CD4-positive, alpha-beta T cell (primary cell): ENCODE data around the gene HOXD8. TPM values are rescaled to one million over a fixed set of nuclear protein-coding genes. Genes with fewer than 3 reads are reported as not detected.

ENCODE experiments used
- ATAC-seq: fragments of 200-7000 bp; cut with Tn5 transposase; one replicate; pipeline ENCODE4 v1.10.0; 2022; ENCODE audit warnings: mild to moderate bottlenecking; ENCODE audit not compliant: poor library complexity
- CTCF ChIA-PET: fragments of 350-600 bp; sonication (Branson Sonifier 250); formaldehyde crosslinking; loops from one replicate; lab custom pipeline; 2021; ENCODE audit warnings: antibody characterized with exemption, inconsistent platforms; lab: Charles Lee
- POLR2A ChIA-PET: fragments of 350-600 bp; sonication (Branson Sonifier 250); formaldehyde crosslinking; loops from one replicate; lab custom pipeline; 2021; ENCODE audit warnings: antibody characterized with exemption, inconsistent platforms; lab: Charles Lee
- DNase-seq, 14 experiments: peaks; one replicate each; pipeline ENCODE4 v3.0.0-alpha.2; 2013 to 2020; ENCODE audit warnings: mixed read lengths in 2 of 14
- H3K27ac ChIP-seq, 2 donors: one replicate each; pipeline versions ENCODE4 v1.5.1 to v1.7.0; 2013; ENCODE audit warnings: low read length in 2 of 2, low read depth in 1 of 2, mild to moderate bottlenecking in 1 of 2
- H3K27me3 ChIP-seq, 2 experiments: 1 replicate in 1 of 2; 2 replicates in 1 of 2; pipeline versions ENCODE4 v1.6.1 to v1.7.0; 2013; ENCODE audit warnings: low read length in 2 of 2, control low read depth in 1 of 2, mild to moderate bottlenecking in 1 of 2, moderate library complexity in 1 of 2; ENCODE audit not compliant: insufficient read depth in 2 of 2, control insufficient read depth in 1 of 2
- H3K36me3 ChIP-seq: one replicate; pipeline ENCODE4 v1.6.1; 2013; ENCODE audit warnings: low read length, control low read depth; ENCODE audit not compliant: insufficient read depth
- H3K4me1 ChIP-seq: one replicate; pipeline ENCODE4 v1.6.1; 2013; ENCODE audit warnings: low read length, control low read depth; ENCODE audit not compliant: insufficient read depth
- H3K4me3 ChIP-seq: one replicate; pipeline ENCODE4 v1.5.1; 2013; ENCODE audit warnings: mild to moderate bottlenecking, low read length, moderate library complexity
- H3K9me3 ChIP-seq, 2 experiments: 1 replicate in 1 of 2; 2 replicates in 1 of 2; pipeline versions ENCODE4 v1.6.1 to v1.7.0; 2013; ENCODE audit warnings: low read length in 2 of 2, mild to moderate bottlenecking in 2 of 2, control low read depth in 1 of 2, moderate library complexity in 1 of 2; ENCODE audit not compliant: control insufficient read depth in 1 of 2, insufficient read depth in 1 of 2
- H3K27ac Mint-ChIP-seq: one replicate; pipeline ENCODE4 v1.8.0; 2020; ENCODE audit warnings: mixed read lengths
- H3K27me3 Mint-ChIP-seq: one replicate; pipeline ENCODE4 v1.8.0; 2021; ENCODE audit warnings: mixed read lengths
- H3K36me3 Mint-ChIP-seq: one replicate; pipeline ENCODE4 v1.8.0; 2021; ENCODE audit warnings: low read depth, mixed read lengths
- H3K4me1 Mint-ChIP-seq: one replicate; pipeline ENCODE4 v1.8.0; 2021; ENCODE audit warnings: low read depth, mixed read lengths
- H3K4me3 Mint-ChIP-seq: one replicate; pipeline ENCODE4 v1.8.0; 2020; ENCODE audit warnings: mild to moderate bottlenecking, mixed read lengths
- H3K9me3 Mint-ChIP-seq: one replicate; pipeline ENCODE4 v1.8.0; 2020; ENCODE audit warnings: mixed read lengths
- intact Hi-C, 2 experiments: fragments of 100-400 bp; cut with DNase I in 1 of 2; cut with micrococcal nuclease in 1 of 2; formaldehyde crosslinking; loops; one replicate each; pipeline versions ENCODE4 v1.15.1 to v1.9.0; 2023 to 2025; cut with DNase I, micrococcal nuclease
- total RNA-seq, 174 experiments: library from RNA in 2 of 174; stranded (reverse) in 2 of 174; gene quantifications; one replicate each; pipeline ENCODE4 v1.2.3 and lab custom pipeline; 2021 to 2026
- TF ChIP-seq, protein P1 (sequence below): fragments of 200-600 bp; IDR thresholded peaks from one replicate; pipeline ENCODE4 v1.8.0; 2022; ENCODE audit warnings: antibody characterized with exemption, mild to moderate bottlenecking

HOXD8 gene
- total RNA-seq, 2 experiments from 2014 or later, result not detected

DNA sequence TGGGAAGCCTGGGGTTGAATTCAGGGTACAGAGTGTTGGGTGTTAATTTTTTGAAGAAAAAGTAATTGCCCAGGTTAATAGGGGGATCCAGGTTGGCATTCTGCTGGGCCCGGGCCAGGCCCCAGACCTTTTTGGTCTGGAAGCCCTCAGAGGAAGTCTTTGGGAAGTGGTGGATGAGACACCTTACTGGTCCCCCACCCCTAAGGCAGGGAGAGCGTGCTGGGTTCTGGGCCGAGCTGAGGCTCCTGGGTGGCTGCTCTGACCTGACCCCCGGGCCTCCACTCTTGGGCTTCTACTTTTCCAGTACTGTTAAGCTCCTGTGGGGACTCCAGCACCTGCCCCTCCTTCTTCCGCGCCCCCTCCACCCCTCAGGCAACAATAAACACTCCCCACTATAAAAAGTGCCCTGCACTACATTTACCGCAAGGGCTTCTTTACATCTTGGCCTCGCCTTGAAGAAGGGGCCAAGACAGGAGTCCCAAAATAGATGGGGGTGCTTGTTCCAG lies 26.8 kb downstream of the HOXD8 start:
- intact Hi-C loops, result no loop called here
- no peak for DNase-seq
- peaks cover 87% of the 10 kb centered on the region for H3K27me3 Mint-ChIP-seq
- TF ChIP-seq, protein P1, sequence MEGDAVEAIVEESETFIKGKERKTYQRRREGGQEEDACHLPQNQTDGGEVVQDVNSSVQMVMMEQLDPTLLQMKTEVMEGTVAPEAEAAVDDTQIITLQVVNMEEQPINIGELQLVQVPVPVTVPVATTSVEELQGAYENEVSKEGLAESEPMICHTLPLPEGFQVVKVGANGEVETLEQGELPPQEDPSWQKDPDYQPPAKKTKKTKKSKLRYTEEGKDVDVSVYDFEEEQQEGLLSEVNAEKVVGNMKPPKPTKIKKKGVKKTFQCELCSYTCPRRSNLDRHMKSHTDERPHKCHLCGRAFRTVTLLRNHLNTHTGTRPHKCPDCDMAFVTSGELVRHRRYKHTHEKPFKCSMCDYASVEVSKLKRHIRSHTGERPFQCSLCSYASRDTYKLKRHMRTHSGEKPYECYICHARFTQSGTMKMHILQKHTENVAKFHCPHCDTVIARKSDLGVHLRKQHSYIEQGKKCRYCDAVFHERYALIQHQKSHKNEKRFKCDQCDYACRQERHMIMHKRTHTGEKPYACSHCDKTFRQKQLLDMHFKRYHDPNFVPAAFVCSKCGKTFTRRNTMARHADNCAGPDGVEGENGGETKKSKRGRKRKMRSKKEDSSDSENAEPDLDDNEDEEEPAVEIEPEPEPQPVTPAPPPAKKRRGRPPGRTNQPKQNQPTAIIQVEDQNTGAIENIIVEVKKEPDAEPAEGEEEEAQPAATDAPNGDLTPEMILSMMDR, result no peak
- ChIA-PET CTCF (interaction anchor here (1.0 kb wide), 1 partner anchor 29 kb away, joined by 3 read pairs; no protein-coding TSS in a partner anchor), POLR2A (no interaction called here)
- H3K27ac Mint-ChIP-seq, result no peak overlapping the region
- peaks cover 16% of the 10 kb centered on the region for H3K4me1 Mint-ChIP-seq
- no peaks in the 10 kb centered on the region for H3K36me3 ChIP-seq
- ATAC-seq, result no peak
- no peaks in the 10 kb centered on the region for H3K9me3 Mint-ChIP-seq
- peaks cover 68 to 96% of the 10 kb centered on the region in 2 experiments for H3K27me3 ChIP-seq
- H3K4me3 Mint-ChIP-seq, result no peak overlapping the region
- H3K36me3 Mint-ChIP-seq, result no peaks in the 10 kb centered on the region
- no peak overlapping the region for H3K27ac ChIP-seq
- H3K4me1 ChIP-seq, result peaks cover 25% of the 10 kb centered on the region
- H3K4me3 ChIP-seq, result no peak overlapping the region
- peaks cover 0 to 53% of the 10 kb centered on the region in 2 experiments for H3K9me3 ChIP-seq

DNA sequence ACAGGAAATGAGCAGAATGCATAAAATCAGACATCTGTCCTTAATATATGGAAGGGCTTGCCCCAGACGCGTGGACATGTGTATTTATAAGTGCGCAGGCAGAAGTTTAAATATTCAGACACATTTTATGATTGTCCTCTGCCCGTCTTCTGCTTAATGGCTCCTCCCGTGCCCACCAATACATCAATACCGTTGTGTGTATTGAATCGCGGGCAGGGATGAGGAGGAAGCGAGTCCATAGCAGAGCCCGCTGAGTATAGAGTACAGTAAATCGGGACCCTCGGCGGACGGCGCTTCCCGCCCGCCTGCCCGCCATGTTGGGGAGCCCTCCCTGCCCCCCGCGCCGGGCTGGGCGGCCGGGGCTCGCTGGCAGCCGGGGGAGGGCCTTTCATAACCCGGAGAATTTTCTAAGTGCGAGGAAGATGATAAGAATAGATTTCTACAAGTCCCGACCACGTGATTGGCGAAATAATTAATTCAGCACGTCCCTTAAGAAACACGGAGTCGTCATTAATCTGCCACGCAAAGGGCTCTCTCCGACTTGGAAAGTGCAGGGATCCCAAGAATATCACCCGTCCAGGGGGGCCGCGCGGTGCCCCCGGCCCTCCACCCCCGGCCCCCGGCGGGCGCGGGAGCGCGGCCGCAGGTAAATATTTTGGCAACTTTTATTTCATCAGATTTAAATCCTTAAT lies 27.4 kb downstream of the HOXD8 start, which contains the start of gene HOXD3:
HOXD3 (plus strand) TSS at position 501 of the 692 bp plus-strand sequence. CDS start 11,808 bp downstream, outside the sequence.
- intact Hi-C loops, result no loop called here
- no peaks in the 10 kb centered on the region for H3K36me3 Mint-ChIP-seq

DNA sequence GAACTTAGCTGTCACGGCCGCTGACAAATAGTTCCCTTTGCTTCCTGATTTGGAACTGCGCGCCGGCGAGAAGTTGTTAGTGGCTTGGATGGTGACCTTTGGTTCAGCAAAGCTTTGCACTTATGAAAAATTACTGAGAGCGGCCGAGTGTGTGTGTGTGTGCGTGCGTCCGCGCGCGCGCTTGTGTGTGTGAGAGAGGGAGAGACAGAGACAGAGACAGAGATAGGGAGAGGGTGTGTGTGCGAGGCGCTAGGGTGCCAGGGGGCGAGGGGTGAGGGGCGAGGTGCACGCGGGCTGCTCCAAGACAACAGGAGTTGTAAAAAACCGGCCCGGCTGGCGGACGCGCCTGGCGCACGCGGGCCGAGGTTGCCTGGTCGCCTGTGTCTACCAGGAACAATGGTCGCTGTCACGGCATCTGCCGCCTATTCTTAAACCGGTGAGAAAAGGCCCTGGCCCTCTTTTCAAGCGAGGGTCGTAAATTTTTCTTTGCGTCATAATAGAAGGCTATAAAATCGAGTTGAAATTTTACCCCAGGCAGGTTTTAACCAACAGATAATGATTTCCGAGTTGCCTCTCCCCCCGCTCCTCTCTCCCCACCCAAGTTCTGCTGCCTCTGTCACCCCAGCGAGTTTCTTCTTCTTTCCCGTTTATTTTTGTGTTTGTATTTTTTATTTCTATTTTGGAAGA lies 28.1 kb downstream of the HOXD8 start:
- intact Hi-C loops, result no loop called here
- Mint-ChIP-seq H3K4me3 (peak overlapping the region; percentile 11), H3K27me3 (peaks cover 93% of the 10 kb centered on the region), H3K27ac (no peak overlapping the region), H3K9me3 (no peaks in the 10 kb centered on the region), H3K4me1 (peaks cover 20% of the 10 kb centered on the region), H3K36me3 (no peaks in the 10 kb centered on the region)
- H3K27ac ChIP-seq, result no peak overlapping the region
- TF ChIP-seq, protein P1, result no peak
- H3K4me3 ChIP-seq, result no peak overlapping the region
- peaks cover 0 to 58% of the 10 kb centered on the region in 2 experiments for H3K9me3 ChIP-seq
- peaks cover 73 to 98% of the 10 kb centered on the region in 2 experiments for H3K27me3 ChIP-seq
- H3K4me1 ChIP-seq, result peaks cover 22% of the 10 kb centered on the region
- DNase-seq (no peak), ATAC-seq (no peak)
- CTCF ChIA-PET, result no interaction called here
- POLR2A ChIA-PET, result no interaction called here
- H3K36me3 ChIP-seq, result no peaks in the 10 kb centered on the region

More for the DNA sequence above, 27.4 kb downstream of the HOXD8 start, which contains the start of gene HOXD3:
- Mint-ChIP-seq H3K9me3 (no peaks in the 10 kb centered on the region), H3K4me3 (peak within 1 kb of the TSS; percentile 11), H3K27me3 (peaks cover 90% of the 10 kb centered on the region), H3K4me1 (peaks cover 17% of the 10 kb centered on the region), H3K27ac (no peak within 1 kb of the TSS)
- TF ChIP-seq, protein P1, result no peak
- ATAC-seq (no peak), DNase-seq (no peak)
- Histone ChIP-seq H3K9me3 (peaks cover 0 to 56% of the 10 kb centered on the region in 2 experiments), H3K4me3 (no peak within 1 kb of the TSS), H3K27me3 (peaks cover 68 to 96% of the 10 kb centered on the region in 2 experiments), H3K4me1 (peaks cover 23% of the 10 kb centered on the region), H3K27ac (no peak within 1 kb of the TSS), H3K36me3 (no peaks in the 10 kb centered on the region)
- ChIA-PET POLR2A (no interaction called here), CTCF (no interaction called here)
